GM19193 (cell line): ENCODE data around the gene LTBP1.

Experiments used
- POLR2A ChIP-seq: IDR thresholded peaks from 4 replicates; pipeline ENCODE4 v1.6.1; 2011; ENCODE audit not compliant: insufficient read depth, insufficient read length; ENCODE audit errors: extremely low read depth

LTBP1 gene

DNA sequence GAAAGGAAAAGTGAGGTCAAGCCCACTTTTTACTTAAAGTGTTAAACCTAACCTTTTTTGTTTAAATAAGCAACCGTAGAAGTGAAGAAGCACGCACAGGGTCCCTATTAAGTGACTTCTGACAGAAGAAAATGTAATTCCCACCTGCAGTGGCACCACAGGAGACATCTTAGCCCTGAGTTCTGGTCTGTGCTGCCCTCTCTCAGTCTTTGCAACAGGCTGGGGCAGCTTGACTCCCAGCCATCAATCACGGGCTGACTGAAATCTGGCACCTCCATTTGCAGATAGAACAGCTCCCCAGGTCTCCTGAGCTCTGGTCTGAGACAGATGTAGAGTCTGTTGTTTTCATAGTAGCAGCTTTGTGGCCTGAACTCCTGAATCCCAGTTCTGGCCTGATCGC, 170.0 kb downstream of the LTBP1 start:
- no peak for TF ChIP-seq POLR2A

GRCh38 chr2:33118651-33119050, 171.9 kb downstream of the LTBP1 start:
- no peak for TF ChIP-seq POLR2A

GRCh38 chr2:33121416-33121815, 174.7 kb downstream of the LTBP1 start:
- TF ChIP-seq POLR2A, result no peak

DNA sequence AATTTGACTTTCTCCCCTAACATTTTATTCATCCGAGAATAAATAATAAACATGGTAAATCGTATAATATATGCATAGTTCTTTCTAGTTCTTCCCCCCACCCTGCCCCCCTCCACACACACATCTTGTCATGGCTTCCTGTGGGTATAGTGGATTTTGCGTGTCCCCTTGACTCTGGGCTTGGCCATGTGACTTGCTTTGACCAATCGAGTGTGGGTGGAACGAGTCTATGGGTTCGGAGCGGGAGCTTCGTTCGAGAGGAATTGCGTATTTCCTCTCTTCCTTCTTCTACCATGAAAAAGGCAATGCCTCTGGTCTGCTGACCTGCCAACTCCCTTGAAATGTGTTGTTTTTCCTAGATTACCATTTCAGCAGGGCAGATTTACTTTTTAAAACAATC, 175.2 kb downstream of the LTBP1 start:
- TF ChIP-seq POLR2A, result no peak

- no peak for TF ChIP-seq POLR2A
Observed at GRCh38 chr2:33122726-33123125, 176.0 kb downstream of the LTBP1 start.

DNA sequence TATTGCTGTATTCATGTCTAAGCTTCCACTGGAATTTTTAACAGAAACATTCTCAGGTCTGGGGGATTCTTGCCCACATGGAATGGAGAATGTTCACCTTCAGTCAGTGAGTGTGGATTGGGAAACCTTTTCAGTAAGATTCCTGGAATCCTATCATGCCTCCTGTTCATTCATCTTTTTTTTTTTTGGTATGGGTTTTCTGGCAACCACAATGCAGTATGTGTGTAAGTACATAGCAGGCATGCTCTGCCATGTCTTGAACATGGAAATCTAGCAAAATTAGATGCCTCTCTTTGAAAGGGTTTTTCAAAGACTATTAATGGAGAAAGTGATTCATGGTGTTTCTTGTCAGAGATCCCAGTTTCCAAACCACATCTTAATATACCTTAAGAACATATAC, 176.5 kb downstream of the LTBP1 start:
- TF ChIP-seq POLR2A, result no peak

DNA sequence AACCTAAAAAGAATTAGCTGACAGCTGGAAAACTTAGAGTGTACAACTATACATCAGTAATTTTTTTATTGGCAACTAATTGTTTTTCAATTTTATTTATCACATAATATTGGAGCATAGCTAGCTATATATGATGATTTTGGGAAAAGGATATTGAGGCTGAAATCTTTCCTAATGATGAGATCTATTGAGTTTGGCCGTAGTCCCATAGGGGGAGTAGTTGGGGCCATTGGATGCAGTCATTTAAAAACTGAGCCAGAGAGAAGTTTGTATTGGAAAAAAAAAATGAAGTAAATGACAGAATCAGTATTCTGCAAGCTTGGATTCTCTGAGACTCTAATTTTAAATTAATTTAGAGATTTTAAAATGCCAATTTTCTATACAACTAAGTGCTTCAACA, 179.8 kb downstream of the LTBP1 start:
- no peak for TF ChIP-seq POLR2A

DNA sequence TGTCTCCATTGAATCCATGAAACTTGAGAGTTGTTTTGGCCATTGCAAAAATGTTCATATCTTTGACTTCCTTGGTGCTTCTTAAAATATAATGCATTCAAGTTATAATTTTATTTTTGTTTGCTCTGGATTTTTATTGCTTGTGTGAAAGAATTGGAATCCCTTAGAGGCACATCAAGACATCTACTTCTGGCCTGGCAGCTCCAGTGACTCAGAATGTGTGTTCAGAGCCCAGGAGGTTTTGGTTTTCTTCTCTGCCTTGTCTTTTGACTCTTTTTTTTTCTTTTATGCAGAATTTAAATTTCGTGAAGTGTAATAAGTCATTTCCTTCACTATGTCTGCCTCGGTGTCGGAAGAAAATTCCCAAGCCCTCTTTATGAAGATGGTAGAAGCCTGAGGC, 180.2 kb downstream of the LTBP1 start:
- no peak for TF ChIP-seq POLR2A

DNA sequence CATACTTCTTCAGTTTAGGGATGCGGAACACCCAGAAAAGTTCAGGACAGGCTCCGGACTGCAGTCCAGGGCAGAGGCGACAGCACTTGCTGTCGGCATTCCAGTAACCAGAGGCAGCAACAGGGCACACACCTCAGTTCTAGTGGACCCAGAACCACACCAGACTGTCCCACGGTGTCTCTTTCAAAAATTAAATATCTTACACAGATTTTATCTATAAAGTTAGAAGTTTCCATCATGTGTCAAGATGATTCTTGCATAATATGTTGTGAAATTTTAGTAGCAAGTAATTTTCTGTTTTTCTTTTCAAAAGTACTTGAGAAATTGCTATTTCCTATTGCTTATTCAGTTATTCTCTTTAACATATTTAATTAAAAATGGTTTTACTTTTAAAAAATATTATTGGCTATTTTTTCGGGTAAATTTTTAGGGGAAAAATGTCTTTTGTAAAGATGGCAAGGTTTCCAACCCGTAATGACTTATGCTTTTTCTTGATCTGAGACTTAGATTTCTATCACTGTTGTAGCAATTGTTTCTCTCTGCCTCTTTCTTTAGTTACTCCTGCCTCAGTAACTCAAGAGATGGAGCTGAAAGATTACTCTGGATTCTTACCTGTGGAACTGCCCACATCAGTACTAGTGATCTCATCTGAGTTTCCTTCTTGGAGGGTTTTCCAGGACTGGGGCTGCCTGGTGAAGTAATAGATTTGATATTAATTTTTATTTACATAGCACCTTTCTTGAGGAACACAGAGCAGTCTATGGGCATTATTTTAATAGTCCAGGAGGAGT, 182.7 kb downstream of the LTBP1 start:
- no peak for TF ChIP-seq POLR2A

- TF ChIP-seq POLR2A, result no peak
Observed at GRCh38 chr2:33130054-33130447, 183.3 kb downstream of the LTBP1 start.

DNA sequence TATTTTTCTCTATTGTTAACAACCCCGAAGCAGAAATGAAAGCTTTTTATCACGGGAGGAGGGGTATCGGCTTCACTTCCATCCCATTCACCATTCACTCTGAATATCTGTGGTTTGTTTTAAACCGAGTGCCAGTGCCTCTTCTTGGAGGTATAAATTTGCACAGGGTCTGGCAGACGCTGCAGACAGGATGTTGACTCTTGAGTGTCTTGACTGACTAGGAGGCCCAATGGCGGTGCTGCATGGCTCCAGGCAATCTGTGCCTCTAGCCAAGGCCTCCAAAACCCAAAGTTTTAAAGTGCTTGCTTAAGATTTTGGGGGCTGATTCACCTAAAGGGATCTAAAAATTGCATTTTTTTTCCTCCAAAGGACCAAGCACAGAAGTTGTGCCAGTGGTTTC, 183.8 kb downstream of the LTBP1 start:
- TF ChIP-seq POLR2A, result no peak

DNA sequence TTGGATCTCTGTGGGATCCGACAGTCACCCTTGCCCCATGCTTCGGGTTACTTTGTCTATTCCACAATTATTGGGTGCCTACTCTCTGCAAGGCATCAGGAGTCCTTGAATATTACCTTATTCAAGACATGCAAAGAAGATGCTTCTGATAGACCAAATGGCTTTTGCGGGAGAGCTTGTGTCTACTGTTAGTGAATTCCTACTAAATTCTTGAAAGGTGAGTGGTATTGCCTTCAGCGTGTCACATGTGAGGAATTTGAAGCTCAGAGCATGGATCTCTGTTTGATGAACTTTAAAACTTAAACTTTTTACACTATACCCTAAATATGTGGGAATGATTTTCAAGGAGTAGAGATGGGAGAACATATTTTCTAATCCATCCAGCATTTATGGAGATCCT, 184.4 kb downstream of the LTBP1 start:
- TF ChIP-seq POLR2A, result no peak

DNA sequence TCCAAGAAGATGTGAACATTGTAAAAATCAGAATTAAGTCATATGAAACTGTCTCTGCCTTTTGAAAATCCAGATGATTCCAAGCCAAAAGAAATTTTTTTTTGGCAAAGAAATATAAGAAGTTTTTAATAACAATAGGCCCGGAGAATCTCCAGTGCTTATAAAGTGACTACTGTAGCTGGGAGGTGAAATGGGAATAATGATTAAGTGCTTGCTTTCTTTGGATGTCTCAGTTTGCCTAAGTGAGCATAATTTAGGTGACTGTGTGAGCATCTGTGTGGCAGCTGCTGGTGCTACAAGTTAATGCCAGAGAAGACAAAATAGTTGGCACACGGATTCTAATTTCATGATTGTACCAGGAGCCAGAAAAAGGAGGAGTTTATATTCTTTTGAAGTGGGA, 185.0 kb downstream of the LTBP1 start:
- no peak for TF ChIP-seq POLR2A

DNA sequence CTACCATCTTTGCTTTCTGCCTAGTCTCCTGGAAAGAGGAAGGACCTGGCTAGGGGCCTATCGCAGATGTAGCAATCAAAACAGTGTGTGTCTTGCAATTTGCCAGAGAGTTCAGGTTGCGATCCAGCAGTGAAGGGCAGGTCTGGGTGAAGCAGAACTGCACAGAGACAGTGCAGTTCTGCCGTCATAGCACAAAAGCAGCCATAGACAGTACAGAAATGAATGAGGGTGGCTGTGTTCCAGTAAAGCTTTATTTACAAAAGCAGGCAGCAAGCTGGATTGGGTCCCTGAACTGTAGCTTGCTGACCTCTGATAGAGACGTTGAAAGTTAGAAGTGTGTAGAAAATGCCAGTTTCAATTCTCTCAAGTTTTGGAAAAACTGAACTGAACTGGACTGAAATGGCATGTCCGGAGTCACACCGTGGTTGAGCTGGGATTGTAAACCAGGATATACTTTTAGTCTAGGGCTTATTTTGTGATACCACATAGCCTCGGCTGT, 186.8 kb downstream of the LTBP1 start:
- no peak for TF ChIP-seq POLR2A

- no peak for TF ChIP-seq POLR2A
Observed at GRCh38 chr2:33134086-33134771, 187.5 kb downstream of the LTBP1 start.
